ENCODE data around the gene DDOST.
A peak's percentile ranks its signal among the peaks of the same experiment; 100 is the strongest.
"Not testable (repeated sequence)": the region's sequence is repeated elsewhere in the genome, so short reads cannot be mapped to it uniquely, and the experiment has no call there.

DDOST gene

GRCh38 chr1:20626524-20626923, 34.6 kb downstream of the DDOST start:
- DNase-seq (ENCODE audit: insufficient read length, low spot score), result no peak

GRCh38 chr1:20626098-20626427, 35.1 kb downstream of the DDOST start:
- FAIRE-seq (no peak), DNase-seq (ENCODE audit: insufficient read length, low spot score) (no peak)

More at GRCh38 chr1:20626524-20626923, 34.6 kb downstream of the DDOST start:
- no peak for FAIRE-seq

- no peak for FAIRE-seq
- DNase-seq (ENCODE audit: insufficient read length, low spot score), result no peak
These were observed 35.7 kb downstream of the DDOST start for GRCh38 chr1:20625176-20626097.

GRCh38 chr1:20624709-20625108, 36.5 kb downstream of the DDOST start:
- no peak for FAIRE-seq
- DNase-seq (ENCODE audit: insufficient read length, low spot score), result no peak

DNA sequence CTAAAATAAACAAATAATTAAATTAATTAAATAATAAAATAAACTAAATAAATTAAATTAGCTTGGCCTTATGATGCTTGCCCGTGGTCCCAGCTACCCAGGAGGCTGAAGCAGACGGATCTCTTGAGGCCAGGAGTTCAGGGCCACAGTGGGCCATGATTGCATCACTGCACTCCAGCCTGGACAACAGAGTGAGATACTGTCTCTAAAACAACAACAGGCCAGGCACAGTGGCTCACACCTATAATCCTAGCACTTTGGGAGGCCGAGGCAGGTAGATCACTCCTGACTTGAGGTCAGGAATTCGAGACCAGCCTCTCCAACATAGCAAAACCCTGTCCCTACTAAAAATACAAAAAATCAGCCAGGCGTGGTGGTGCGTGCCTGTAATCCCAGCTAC, 40.2 kb downstream of the DDOST start:
- no peak for DNase-seq (ENCODE audit: insufficient read length, low spot score)
- FAIRE-seq, result no peak

GRCh38 chr1:20619999-20620398, 41.2 kb downstream of the DDOST start:
- DNase-seq (ENCODE audit: insufficient read length, low spot score) (no peak), FAIRE-seq (no peak)

- FAIRE-seq (no peak), DNase-seq (ENCODE audit: insufficient read length, low spot score) (no peak)
These were observed 42.6 kb downstream of the DDOST start for GRCh38 chr1:20618550-20618949.

GRCh38 chr1:20616847-20617487, 44.2 kb downstream of the DDOST start:
- no peak for DNase-seq (ENCODE audit: insufficient read length, low spot score)
- no peak for FAIRE-seq

DNA sequence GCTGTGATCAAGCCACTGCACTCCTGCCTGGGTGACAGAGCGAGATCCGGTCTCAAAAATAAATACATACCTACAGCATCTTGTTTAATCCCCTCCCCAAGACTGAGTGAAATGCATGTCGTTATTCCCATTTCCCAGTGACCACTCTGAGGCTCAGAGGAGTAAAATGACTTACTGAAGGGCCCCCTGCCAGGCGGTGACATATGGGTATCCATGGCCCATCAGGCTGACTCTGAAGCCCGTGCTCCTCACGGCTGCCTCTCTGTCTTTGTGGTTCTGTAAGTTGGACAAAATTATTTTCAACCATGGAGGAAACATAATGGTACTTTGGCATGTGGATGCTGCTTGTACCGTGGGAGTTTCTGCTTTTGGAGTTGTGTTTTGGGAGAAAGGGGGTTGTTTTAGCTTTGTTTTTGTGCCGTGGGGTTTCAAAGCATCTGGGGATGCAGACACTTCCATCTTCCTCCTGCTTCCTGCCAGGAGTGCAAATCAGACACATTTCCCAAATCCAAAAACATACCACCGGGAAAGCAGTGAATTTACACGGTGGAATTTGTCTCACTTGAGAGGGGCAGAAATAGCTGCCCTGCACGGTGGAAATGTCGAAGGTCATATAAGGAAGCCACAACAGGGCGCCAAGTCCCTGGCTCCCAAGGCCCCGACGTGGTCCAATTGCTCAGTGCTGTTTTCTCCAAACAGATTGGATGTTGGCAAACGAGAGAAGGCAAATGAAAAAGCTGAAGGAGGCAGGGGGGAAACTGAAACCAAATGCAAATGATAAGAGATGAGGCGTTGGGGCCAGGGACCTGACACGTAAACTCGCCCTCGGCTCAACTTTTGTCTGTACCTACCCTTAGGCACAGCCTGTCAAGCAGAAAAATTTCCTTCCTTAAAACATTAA, 45.0 kb downstream of the DDOST start:
- no peak for DNase-seq (ENCODE audit: insufficient read length, low spot score)
- no peak for FAIRE-seq

GRCh38 chr1:20614131-20614579, 47.0 kb downstream of the DDOST start:
- DNase-seq (ENCODE audit: insufficient read length, low spot score) (no peak), FAIRE-seq (no peak)

DNA sequence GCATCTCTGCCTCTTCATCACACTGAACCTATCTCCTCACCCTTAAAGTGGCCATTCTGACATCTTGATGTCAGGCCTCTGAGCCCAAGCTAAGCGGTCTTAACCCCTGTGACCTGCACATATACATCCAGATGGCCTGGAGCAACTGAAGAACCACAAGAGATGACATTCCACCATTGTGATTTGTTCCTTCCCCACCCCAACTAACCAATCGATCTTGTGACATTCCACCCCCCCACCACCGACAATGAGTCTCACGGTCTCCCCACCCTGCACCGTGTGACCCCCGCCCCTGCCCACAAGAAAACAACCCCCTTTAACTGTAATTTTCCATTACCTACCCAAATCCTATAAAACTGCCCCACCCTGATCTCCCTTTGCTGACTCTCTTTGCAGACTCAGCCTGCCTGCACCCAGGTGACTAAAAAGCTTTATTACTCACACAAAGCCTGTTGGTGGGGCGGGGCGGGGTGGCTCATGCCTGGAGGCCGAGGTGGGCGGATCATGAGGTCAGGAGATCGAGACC, 48.9 kb downstream of the DDOST start:
- DNase-seq (ENCODE audit: insufficient read length, low spot score) (no peak), FAIRE-seq (peak; percentile 80)

- DNase-seq (ENCODE audit: insufficient read length, low spot score), result no peak
- FAIRE-seq, result no peak
These were observed 49.5 kb downstream of the DDOST start for GRCh38 chr1:20611652-20612051.

- FAIRE-seq, result no peak
- DNase-seq (ENCODE audit: insufficient read length, low spot score), result no peak
These were observed 50.2 kb downstream of the DDOST start for GRCh38 chr1:20610970-20611369.

DNA sequence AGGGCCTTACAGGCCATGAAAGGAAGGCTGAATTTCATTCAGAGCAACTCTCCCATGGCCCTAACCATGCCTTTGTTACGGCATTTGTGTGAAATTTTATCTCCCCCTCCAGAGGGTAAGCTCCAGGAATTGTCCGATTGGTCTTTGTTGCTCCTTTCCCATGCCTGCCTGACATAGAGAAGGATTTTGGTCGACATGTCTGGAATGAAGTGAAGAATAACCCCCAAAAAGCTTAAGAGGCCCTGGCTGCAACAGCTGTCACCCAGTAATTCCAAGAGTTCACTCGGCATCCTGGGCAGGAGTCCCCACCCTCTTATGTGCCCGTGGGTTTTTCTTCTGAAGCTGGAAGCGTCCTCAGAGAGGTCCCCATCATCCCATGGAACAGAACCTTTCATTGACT, 51.6 kb downstream of the DDOST start:
- FAIRE-seq (no peak), DNase-seq (ENCODE audit: insufficient read length, low spot score) (no peak)

DNA sequence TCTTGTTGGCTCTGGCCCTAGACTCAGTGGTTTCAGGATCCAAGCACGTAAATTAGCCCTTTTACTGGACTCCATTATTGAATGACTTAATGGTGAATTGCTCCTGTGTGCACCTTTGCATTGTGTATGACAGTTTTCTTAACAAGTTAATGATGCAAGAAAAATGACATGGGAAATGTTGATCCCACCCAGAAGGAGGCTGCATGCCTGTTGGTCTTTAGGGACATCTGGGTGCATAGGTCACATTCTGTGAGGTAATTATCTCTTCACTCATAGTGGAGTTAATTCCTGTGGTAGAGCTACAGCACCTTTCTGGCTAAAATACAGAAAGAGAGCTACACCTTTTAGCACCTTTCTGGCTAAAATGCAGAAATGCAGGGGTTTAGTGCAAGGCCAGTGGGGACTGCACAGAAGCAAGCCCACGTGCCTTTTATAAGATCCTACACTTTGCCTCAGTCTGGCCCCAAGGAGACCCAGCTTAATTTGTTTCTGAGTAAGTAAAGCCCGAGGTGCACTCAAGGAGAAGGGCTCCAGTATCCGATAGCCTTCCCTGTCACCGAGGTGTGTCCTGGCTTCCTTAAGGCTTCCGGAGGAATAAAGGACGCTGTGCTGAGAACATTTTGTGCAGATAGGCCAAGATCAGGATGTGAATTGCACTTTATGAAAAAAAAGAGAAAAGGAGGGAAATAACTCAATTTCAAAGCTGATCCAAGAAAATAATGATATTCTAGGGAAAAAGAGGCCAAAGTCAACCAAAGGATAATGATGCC, 54.2 kb downstream of the DDOST start:
- not testable (repeated sequence) for DNase-seq (ENCODE audit: insufficient read length, low spot score); FAIRE-seq

DNA sequence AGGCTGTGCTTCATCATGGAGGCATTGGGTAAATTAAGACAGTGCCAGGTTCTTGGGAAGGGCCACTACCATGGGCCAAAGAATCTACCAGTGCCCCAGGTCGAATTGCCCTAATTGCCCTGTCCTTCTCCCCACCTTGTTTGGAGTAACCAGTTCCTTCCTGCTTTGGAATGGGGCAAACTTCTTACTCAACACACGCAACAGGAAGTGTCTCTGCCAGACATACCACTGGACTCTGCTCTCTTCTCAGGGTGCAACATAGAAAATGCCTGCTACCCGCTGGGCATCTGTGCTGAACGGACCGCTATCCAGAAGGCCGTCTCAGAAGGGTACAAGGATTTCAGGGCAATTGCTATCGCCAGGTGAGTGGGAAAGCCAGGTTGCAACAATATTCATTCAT, 56.5 kb downstream of the DDOST start:
- DNase-seq (ENCODE audit: insufficient read length, low spot score) (no peak), FAIRE-seq (no peak)

DNA sequence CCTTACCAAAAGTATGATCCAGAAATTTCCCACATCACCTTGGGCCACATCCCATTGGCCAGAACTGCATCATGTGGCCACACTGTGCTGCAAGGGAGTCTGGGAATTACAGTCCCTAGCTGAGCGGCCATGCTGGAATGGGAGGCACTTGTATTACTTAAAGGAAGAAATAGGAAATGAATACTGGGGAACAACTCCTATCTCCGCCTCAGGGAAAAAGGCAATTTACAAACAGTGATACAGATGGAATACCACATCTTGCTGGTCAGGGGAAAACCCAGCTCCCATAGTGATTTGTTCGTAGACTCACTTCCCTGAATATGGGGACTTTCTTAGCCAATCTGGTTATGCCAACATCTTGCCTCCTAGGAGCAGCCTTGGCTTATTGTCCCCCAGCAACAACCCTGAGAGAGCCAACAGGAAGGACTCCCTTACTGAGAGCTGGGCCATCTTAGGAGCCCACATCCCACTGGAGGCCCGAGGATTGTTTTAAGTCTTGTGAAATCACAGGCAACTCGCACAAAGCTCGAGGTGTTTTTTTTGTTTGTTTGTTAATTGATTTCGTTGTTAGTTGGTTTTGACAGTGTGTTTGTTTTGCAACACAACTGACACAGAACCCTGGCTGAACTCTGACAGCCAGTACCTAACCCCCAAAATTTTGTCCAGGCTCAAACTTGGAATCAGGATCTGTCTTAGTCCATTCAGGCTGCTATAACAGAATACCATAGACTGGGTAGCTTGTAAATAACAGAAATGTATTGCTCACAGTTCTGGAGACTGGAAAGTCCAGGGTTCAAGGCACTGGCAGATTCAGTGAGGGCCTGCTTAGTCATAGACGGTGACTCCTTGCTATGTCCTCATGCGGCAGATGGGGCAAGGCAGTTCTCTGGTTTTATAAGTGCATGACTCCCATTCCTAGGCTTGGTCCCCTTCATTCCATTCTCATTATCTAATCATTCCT, 57.4 kb downstream of the DDOST start:
- no peak for FAIRE-seq
- peak; percentile 59 for DNase-seq (ENCODE audit: insufficient read length, low spot score)

DNA sequence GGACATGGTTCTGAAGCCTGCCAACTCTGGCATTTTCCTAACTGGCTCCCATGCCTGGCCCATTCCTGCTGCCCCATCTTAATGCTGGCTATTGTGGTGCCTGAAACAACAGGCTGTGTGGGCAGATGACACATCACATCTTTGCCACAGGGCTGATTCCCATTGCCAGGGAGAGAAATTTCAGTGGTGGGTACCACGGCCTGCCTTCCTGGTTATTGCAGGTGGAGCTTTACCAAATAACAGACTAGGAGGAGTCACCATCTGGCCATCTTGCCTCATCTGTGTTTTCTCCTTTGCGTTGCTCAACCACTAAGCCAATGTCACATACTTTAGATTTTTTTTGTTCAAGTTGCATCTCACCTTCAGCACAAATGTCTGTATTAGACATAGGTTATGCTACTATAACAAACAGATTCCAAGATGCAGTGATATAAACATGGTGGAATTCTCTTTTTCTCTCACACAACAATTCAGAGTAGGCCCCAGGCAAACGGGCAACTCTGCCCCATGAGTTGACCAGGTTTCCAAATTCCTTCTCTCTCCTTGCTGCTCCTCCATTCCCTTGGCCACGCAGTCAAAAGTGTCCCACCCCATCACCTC, 58.2 kb downstream of the DDOST start:
- no peak for FAIRE-seq
- DNase-seq (ENCODE audit: insufficient read length, low spot score), result no peak

All from HTR-8/SVneo (cell line).